OCI-LY7 (cell line): ENCODE results near the gene STAM2.

Experiments used
- CTCF ChIP-seq: fragments of 200-600 bp; sonication (generic); conservative IDR thresholded peaks from 2 replicates; pipeline ENCODE4 v1.5.1; 2014; ENCODE audit warnings: mild to moderate bottlenecking, antibody characterized with exemption, low read length, moderate library complexity, mixed read lengths
- EZH2phosphoT487 ChIP-seq: fragments of 200-600 bp; sonication (generic); IDR thresholded peaks from 2 replicates; pipeline ENCODE4 v1.6.1; 2018; ENCODE audit warnings: low read depth, borderline replicate concordance, mild to moderate bottlenecking, mixed run types, antibody characterized with exemption, low read length, moderate library complexity, mixed read lengths

- TF ChIP-seq CTCF (no peak), EZH2phosphoT487 (no peak)
Measured at GRCh38 chr2:152071092-152071491, 104.5 kb downstream of the STAM2 start.
